ENCODE measurements around the gene IBTK.
"Not testable (repeated sequence)": the region's sequence is repeated elsewhere in the genome, so short reads cannot be mapped to it uniquely, and the experiment has no call there.

The IBTK gene

GRCh38 chr6:82246802-82247504 is 591 bp downstream of the IBTK start:
- peak; percentile 81 for DNase-seq

GRCh38 chr6:82246370-82246769 is 1.2 kb downstream of the IBTK start:
- DNase-seq, result no peak

- no peak for DNase-seq
Observed at GRCh38 chr6:82245376-82245775, 2.2 kb downstream of the IBTK start.

- no peak for DNase-seq
Observed at GRCh38 chr6:82243884-82244283, 3.7 kb downstream of the IBTK start.

GRCh38 chr6:82240186-82240585 is 7.4 kb downstream of the IBTK start:
- peak; percentile 23 for DNase-seq

DNA sequence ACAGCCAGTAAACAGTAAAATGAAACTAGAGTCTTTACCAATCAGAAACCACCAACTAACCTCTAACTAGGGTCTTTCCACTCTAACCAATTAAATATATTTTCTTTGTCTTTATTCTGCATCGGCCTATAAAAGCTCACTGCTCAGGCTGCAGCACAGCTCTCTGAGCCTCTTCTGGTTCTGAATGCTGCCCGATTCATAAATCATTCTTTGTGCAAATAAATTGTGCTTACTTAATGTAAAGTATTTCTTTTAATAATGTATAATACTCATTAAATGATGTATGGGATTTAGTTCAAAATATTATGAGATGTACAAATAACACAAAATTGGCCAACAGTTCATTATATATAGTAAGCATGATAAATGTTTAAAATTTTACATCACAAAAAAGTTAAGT is 7.9 kb downstream of the IBTK start:
- DNase-seq, result no peak

- DNase-seq, result peak; percentile 62
Observed at GRCh38 chr6:82237013-82237412, 10.5 kb downstream of the IBTK start.

DNA sequence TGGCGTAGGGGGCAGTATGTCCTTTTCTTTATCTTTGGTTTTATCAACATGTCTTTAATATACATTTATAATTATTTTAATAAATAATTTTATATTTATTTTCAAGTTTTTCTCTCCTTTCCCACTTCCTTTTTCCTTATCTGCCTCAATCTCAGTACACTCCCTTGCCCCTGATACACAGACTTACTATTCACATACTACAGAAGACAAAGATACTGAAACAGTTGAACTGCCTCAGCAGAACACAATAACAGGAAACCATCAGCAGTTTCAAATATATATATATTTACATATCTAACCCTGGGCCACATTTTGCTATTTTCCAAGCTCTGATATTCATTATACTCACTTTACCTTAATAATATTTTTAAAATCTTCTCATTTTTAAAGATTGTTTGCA is 19.8 kb downstream of the IBTK start:
- DNase-seq, result no peak

GRCh38 chr6:82220167-82220566 is 27.4 kb downstream of the IBTK start:
- DNase-seq, result no peak

DNA sequence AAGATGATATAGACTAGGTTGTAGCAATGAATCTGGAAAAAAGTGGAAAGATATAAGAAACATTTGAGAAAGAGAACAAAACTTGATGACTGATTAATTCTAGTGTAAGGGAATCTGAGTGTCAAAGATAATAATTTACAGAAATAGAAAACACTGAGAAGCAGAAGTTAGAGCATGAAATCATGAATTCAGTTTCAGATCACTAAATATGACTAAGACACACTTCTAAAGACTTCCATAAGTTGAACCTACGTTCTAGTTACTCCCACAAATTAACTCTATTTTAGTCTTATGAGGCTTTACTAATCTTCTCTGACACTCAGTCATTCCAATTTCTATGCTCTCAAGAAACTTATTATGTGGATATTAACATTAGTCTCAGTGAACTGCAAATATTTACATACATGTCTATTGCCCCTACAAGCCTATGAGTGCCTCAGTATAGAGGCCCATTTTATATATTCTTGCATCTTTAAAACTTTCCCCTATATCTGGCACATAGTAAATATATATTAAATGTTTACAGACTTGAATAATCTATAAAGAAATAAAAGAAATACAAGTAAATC is 30.4 kb downstream of the IBTK start:
- DNase-seq, result no peak

GRCh38 chr6:82216549-82216948 is 31.0 kb downstream of the IBTK start:
- no peak for DNase-seq

DNA sequence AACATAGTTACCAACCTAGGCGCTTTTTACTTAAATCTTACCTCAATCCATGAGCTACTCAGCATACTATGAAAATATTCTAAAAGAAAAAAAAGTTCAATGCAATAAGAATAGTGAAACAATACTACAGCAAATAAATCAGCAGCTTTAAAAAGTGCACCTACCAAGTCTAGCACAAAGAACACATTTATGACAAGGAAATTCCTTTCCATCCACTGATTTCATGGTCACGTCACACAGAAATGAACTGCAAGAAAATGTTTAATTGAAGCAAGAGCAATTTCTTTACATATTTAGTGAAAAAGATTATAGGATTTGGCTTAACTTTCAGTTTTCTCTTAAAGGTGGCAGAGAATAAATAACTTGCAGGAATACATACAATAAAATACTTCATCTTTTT is 36.2 kb downstream of the IBTK start:
- DNase-seq, result no peak

DNA sequence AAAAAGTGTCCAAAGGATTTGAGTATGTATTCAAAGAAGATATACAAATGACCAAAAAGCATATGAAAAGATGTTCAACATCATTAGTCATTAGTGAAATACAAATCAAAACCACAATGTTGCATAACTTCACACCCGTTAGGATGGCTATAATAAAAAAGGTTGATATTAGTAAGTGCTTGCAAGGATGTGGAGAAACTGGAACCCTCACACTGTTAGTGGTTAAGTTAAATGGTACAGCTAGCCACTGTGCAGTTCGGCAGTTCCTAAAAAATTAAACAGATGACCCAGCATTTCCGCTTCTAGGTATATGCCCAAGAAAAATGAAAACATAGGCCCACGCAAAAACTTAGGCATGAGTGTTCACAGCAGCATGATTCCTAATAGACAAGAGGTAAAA is 38.6 kb downstream of the IBTK start:
- no peak for DNase-seq

DNA sequence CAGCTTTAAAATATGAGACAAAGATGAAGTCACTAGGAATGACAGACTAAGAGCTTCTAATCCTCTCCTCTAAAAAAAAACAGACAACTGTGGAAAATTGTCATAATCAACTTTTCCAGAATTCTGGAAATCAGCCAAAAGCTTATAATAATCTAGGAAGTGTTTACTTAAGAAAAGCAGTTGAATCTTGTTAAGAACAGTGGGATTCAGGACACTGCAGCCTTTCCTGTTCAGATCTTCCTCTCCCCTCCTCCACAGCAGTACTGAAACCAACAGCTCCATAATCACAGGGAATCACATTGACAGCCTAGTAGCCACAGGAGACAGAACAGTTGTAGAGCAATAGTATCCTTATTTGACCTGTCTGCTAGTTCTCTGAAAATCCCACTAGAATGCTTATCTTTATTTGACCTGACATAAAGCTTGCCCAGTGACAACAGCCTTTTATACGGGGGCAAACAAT is 41.6 kb downstream of the IBTK start:
- peak; percentile 42 for DNase-seq

GRCh38 chr6:82204020-82204419 is 43.5 kb downstream of the IBTK start:
- no peak for DNase-seq

GRCh38 chr6:82197784-82198183 is 49.8 kb downstream of the IBTK start:
- no peak for DNase-seq

DNA sequence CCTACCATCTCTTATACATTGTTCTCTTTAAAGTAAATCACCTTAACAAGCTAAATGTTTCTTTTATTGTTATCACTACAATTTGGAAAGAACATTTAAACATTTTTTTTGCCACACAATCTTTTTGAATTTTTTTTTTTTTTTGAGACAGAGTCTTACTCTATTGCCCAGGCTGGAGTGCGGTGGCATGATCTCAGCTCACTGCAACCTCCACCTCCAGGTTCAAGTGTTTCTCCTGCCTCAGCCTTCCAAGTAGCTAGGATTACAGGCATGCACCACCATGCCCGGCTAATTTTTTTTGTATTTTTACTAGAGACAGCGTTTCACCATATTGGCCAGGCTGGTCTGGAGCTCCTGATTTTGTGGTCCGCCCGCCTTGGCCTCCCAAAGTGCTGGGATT is 50.3 kb downstream of the IBTK start:
- not testable (repeated sequence) for DNase-seq

DNA sequence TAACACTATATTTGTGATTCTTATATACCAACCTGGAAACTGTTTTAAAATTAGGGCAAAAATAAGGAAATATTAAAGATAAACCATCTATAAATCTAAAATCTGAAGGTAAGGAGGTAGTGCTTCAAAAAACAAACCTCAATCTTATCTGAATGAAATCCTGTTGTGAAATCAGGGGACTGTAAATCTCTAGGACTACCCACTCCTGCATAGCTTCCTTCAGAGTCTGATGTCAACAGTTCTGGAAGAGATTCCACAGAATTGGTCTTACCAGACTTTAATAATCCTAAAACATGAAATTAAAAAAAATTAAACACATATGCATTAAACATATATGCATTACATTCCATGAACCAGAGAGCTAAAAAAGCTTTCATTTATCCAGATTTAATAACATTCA is 51.4 kb downstream of the IBTK start:
- no peak for DNase-seq

DNA sequence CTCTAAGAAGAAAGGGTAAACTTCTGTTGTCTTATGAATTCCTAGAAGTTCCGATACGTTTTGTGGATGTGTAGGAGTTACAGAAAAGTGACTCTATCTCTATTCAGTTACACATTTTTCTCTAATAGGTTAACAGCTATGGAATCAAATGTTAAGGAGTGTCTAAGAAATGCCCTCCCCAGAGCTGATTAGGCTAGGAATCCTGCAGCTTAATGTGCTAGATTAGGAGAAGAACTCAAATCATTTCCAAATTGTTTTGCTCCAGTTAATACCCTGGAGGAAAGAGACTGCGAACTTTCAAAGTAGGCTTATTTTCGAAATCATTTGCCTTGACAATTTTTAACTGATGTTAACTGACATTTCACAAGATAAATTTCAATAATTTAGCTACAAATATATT is 51.9 kb downstream of the IBTK start:
- no peak for DNase-seq

- no peak for DNase-seq
Observed at GRCh38 chr6:82185948-82186535, 61.5 kb downstream of the IBTK start.

GRCh38 chr6:82183642-82184282 is 63.8 kb downstream of the IBTK start:
- no peak for DNase-seq

GRCh38 chr6:82182756-82183155 is 64.8 kb downstream of the IBTK start:
- DNase-seq, result no peak

DNA sequence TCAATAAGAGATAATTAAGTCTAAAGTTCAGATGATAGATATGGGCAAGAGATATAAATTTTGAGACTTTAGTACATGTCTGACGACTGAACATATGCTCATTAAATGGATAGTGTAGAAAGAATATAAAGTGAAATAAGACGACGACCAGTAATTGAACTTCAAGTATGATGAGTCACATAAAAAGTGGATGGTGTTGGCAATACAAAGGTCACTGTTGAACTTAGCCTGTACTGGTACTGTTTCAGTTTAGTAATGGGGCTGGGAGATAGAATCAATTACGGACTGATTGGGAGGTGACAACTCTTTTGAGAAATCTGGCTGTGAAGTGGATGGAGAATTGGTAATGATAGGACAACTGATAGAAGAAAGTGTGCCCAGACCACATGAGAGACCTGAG is 68.1 kb downstream of the IBTK start:
- no peak for DNase-seq

DNA sequence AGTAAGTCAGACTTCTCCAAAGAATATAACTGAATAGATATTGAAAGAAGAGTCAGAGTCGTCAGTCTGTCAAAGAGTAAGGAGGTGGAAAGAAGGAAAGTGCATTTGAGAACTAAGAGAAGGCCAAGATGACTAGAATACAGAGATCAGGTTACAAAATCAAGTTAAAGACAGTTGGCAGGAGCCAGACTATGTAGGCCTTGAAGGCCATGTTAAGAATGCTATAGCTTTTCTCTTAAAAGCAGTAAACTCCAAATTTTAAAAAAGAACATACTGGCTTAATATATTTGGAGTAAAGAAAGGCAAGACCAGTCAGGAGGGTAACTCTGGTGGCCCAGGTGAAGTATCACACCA is 68.8 kb downstream of the IBTK start:
- no peak for DNase-seq
